GM12891 (cell line): ENCODE results near the gene ACTA2.

Source experiments
- POLR2A ChIP-seq: IDR thresholded peaks from 2 replicates; pipeline ENCODE4 v1.6.1; 2011; ENCODE audit warnings: low read depth, low read length, control low read depth
- POLR2AphosphoS5 ChIP-seq: IDR thresholded peaks from 2 replicates; pipeline ENCODE4 v1.6.1; 2011; ENCODE audit warnings: low read depth, low read length, control low read depth
- SPI1 ChIP-seq: IDR thresholded peaks from 2 replicates; pipeline ENCODE4 v1.6.1; 2011; ENCODE audit warnings: low read depth, low read length, control low read depth

DNA sequence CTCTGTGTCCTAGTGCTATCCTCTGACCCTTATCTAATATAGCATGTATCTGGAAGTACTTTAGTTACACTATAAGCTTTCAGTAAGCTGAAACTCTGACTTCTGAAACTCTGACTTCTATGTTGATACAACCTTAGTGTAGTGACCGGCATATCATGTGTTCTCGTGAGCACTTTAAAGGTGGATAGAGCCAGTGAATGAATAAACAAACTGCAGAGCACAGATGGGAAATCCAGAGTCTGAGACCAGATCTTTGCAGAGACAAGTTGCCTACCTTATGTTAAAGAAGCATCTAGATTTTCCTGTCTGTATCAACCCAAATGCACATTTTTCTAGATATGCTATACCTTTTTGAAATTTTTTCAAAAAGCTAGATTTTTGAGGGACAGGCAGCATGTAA is 3.5 kb downstream of the ACTA2 start:
- no peak for TF ChIP-seq POLR2A
- no peak for TF ChIP-seq SPI1
- no peak for TF ChIP-seq POLR2AphosphoS5
